GM21447 (cell line): ENCODE measurements around the gene PDZD2.

ENCODE experiments used
- ATAC-seq: cut with Tn5 transposase; IDR thresholded peaks from one replicate; pipeline ENCODE4 v1.9.1; 2021; ENCODE audit not compliant: unreplicated experiment

Gene PDZD2

DNA sequence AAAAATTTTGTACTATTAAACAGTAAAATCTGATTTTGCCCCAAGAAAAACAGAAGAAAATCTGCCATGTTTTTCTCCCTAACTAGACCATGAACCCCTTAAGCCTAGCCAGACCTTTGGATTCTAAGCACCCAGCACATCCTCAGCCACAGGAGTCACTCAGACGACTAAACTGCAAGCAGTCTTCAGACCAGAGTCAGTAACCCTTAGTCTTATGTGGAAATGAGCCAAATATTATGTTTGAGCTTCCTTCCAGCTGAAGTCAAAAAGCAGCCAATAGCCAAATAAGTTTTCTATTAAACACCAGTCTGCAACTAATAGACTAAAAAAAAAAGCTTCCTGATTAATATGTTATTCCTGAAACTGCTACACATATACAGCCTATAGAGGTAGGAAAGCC, 487.8 kb downstream of the PDZD2 start:
- no peak for ATAC-seq

DNA sequence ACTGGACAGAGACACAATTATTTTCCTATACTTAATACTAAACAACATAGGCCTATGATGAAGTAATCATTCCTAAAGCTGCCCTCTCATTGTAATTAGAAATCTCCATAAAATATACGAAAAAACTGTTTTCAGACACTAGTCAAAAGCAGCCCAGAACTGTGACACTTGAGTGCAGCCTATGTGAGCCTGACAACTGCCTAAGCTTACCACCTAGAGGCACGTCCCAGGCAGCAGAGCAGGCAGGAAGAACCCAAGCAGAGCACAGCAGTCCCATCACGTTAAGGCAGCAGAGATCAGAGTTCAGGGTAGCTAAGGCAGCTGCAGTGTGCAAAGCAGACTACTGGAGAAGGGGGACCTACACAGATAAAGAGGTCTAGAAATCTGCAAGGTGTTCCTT, 488.8 kb downstream of the PDZD2 start:
- no peak for ATAC-seq

DNA sequence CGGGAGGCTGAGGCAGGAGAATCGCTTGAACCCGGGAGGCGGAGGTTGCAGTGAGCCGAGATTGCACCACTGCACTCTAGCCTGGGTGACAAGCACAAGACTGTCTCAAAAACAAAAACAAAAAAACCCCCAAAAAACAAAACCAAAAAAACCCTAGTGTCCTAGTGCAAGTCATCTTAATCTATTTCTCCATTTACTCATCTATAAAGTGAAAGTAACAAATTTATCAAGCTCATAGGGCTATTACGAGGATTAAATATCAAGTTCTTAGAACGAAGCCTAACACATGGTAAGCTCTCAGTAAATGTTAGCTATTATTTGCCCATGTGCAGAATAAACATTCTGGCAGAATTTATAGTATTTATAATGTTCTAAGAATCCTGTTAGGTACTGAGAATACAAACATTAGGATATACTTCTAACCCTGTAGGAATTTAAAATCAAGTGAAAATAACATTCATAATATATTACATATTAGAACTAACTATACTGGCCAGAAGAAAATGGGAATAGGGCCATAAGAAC, 490.2 kb downstream of the PDZD2 start:
- ATAC-seq, result no peak

DNA sequence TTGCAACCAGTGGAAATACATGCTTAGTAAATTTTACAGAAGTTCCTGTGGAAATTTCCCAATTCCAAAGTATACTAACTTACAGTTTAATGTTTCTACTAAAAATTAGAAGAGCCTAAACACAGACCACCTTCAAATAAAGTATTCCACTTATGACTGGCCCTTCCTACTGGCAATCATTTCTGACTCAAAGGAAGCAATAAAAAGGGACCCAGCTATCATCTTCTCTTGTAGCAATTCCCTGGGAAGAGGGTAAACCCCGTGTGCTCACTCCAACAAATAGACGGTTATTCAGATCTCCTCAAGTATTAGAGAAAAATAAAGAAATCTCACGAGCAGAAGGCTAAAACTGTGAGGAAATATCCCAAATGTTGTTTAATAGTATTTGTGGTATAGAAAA, 491.9 kb downstream of the PDZD2 start:
- no peak for ATAC-seq

DNA sequence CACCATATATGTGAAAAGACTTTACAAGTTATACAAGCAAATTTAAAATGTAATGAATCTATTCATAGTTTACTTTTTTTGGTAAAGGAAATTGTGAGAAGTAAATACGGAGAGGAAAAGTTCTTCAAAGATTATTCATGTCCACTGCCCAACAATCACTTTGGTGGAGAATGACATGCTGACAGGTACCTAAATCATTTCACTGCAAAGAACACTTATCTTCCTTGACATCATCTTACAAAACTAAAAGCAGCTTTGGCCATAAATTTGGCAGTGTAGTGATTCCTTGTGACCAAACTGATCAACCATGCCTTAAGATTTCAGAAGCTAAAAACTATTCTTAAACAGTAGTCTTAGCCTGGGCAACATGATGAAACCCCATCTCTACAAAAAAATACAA, 492.7 kb downstream of the PDZD2 start:
- ATAC-seq, result no peak

DNA sequence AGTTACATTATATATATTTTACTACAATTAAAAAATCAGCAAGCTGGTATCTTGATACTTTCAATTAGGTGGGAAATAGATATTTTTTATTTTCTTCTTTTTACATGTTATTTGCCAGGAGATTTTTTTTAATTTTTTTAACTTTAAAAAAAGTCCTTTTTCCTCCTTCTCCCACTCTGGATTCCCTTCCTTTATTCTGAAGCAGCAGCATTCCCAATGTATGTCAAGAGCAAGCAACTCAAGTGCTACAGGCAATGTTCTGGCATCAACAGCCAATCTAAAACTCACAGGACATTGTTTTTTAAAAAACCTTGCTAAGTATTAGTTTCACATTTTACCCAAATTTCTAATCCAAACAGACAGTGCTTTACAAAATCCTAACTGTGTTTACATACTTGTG, 493.8 kb downstream of the PDZD2 start:
- ATAC-seq, result no peak

DNA sequence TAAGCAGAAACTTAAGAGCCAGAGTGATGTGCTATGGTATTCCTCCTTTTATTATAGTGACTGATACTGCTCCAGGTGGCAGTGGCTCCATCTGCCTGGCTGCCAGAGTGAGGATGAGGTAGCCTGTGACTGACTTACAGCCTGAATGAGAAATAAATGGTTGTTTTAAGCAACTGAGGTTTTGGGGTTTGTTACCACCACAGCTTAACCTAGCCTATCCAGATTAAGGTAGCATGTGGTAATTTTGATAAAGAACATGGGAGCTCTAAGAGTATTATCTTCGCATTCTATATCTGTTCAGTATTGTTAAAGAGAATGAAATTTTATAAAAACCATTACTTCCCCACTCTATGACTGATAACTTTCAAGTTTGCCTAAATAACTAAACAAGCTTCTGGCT, 496.2 kb downstream of the PDZD2 start:
- ATAC-seq, result no peak

DNA sequence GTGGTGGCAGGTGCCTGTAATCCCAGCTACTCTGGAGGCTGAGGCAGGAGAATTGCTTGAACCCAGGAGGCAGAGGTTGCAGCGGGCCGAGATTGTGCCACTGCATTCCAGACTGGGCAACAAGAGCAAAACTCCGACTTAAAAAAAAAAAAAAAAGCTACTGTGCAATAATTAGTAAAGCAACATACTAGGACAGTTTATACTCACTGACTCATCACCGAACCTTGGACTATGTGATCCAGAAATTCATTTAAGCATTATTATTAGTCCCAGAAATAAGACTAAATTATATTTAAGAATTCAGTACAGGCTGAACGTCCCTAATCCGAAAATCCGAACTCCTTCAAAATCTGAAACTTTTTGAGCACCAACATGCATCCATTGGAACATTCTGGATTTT, 497.4 kb downstream of the PDZD2 start:
- no peak for ATAC-seq

DNA sequence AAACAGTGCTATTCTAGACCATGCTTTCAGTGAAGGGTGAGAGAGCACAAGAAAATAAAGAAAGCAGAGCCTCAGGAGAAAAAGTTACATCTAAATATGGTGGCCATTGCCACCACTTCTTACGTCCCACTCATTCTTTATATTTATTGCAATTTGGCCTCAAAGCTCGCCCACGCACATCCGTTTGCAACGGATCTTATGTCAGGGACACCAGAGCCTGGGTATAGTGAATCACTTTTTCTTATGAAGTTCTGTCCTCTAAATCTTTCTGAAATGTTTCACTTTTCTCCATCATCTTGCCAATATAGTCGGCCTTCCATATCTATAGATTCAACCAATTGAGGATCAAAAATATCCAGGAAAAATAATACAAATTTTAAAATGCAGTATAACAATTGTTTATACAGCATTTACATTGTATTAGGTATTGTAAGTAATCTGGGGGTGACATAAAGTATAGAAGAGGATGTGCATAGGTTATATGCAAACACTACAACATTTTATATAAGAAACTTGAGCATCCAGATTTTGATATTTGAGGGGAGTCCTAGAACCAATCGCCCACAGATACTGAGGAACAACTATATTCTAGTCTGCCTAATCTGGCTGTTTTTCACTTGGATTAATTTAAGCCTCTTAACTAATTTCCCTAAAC, 500.0 kb downstream of the PDZD2 start:
- ATAC-seq, result no peak

DNA sequence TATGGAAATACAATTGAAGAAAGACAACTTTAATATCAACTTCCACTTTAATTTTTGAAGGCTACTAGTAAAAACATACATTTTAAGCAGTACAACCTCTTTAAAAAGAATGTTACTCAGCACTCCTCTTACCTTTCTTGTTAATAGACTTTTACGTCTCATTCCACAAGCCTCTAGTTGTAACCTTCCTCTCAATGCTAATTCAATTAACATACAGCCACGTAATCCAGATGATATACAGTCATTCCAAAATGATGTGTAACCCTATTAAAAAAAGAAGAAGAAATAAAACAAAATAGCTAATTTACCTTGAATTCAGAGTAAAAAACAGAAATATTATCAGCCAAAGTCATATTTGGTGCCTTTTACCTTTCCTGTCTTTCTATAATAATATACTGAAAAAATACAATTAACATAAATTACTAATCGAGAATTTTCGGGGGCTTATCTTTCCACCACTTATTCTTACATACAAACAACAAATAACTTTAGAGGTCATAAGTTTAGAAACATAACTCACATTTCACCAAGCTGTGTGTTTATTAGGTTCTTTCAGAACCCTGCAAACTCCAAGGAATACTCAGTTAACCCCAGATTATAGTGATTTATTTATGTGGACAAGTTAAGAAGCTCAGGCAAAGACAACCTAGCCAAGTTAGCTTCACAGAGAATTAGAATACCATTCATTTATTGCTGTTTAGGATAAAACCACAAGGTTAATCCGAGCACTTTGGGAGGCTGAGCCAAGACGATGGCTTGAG, 504.9 kb downstream of the PDZD2 start:
- ATAC-seq, result no peak

DNA sequence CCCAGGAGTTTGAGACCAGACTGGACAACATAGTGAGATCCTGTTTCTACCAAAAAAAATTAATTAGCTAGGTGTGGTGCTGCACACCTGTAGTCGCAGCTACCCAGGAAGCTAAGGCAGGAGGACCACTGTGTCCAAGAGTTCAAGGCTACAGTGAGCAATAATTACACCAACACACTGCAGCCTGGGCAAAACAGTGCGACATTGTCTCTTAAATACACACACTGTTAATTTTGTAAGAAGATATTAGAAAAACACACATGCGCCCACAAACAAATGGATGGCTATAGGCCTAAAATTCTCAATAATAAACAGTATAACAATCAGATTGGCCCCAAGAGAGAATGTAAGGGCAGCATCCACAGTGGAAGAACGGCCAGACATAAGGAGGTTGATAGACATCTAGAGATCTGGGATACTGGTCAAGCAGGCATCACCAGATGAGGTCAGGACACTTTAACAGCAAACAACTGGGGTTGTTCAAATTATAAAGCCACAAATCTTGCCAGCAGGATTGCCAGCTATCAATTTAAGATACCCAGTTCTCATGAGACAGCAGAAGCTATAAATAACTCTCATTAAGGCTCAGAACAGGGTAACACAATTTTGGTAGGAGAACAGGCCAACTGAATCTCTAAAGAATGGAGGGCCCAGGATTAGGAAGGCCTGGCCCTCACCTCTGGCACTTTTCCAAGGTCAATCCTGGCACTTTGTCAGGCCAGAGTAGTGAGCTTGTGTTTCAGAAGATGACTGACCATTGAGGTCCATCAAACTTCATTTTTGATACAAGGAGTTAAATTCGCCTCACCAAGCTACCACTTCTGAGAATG, 505.7 kb downstream of the PDZD2 start:
- no peak for ATAC-seq

DNA sequence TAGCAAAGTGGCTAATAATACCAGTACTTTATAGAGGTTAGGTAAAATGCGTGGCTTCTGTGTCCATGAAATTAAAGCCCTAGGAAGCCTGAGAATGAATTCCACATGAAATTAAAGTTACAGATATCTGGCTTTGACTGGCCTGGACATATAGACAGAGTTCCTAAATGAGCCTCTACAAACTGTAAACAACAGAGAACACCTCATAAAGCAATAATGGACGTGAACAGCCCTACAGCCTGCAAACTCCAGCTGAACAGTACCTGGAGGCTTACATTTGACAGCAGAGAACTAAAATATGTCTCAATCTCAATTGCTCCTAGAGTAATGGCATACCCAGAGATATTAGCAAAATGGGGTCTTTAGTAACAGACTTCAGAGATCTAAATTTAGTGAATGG, 506.4 kb downstream of the PDZD2 start:
- no peak for ATAC-seq

DNA sequence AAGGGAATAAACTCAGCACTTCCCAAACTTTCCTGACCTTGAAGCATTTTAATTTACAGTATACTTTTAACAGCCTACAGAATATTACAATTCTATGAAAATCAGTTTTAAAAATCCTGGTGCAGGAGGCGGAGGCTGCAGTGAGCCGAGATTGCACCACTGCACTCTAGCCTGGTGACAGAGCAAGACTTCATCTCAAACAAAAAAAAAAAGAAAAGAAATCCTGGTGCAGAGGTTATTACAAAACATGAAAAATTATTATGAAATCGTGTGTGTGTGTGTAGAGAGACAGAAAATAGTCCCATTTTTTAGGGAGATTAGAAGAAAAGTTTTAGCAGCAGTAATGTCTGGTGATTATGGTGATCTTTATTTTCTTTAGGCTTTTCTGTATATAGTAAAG, 508.3 kb downstream of the PDZD2 start:
- ATAC-seq, result no peak

DNA sequence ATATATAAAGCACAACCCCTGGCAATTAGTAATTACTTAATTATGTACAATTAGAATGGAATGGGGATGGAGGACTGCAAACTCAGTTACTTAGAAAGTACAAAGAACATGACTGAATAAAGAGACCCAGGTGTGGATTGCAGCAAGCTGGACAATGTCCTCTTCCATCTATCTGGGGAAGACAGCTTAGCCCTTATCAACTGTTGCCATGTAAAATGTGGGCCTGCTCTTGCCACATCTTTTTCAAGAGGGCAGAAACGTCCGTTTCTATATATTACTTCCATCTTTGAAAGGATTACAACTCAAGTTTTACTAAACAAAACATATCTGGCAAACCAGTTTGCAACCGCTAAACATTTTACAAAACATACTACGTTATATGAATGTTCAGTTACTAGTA, 509.0 kb downstream of the PDZD2 start:
- no peak for ATAC-seq

DNA sequence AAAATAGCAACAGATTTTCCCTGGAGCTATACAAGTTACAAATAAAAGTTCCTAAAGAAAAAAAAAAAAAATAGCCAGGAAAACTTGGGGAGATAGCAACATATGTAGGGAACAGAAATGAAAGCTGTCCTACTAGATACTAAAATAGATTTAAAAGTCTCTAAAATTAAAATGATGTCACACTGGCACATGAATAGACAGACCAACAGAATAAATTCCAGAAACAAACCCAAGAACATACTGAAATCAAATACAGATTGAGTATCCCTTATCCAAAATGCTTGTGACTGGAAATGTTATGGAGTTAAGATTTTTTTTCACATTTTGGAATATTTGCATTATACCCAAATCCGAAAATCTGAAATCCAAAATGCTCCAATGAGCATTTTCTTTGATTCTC, 511.4 kb downstream of the PDZD2 start:
- no peak for ATAC-seq

DNA sequence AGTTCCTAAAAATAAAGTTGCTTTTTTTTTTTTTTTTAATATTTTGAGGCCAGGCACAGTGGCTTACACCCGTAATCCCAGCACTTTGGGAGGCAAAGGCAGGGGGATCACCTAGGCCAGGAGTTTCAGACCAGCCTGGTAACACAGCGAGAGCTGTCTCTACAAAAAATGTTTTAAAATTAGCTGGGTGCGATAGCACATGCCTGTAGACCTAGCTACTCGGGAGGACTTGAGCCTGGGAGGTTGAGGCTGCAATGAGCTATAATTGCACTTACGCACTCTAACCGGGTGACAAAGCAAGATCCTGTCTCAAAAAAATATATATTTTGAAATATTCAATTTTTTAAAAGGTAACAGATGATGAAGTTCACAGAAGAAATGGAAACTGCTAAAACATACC, 512.3 kb downstream of the PDZD2 start:
- no peak for ATAC-seq

DNA sequence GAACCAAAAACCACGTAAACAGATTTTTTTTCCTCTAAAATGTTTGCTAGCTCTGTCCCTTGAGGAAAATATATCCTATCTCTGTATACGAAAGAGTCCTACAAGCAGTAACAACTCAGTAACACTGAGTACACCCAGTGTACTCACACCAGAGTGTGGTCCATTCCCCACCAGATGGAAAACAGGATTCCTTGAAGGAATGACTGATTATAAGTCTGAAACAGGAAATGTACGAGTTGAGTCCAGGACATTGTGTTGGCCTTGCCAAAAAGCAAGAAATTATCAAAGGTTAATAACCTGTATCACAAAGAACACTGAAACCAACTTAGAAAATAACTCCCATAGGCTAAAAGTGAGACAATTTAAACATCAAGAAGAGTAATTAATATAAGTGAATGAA, 514.8 kb downstream of the PDZD2 start:
- ATAC-seq, result no peak

DNA sequence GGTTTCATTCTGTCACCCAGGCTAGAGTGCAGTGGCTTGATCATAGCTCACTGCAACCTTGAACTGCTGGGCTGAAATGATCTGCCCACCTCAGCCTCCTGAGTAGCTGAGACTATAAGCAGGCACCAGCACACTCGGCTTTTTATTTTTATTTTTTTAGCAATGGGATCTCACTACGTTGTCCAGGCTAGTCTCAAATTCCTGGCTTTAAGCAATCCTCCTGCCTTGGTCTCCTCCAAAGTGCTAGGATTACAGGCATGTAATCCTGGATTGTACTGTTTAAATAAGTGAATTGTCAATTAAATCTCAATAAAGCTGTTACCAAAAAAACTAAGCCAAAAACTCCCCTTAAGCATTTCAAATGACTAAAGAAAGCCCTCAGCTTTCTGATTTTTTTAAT, 516.3 kb downstream of the PDZD2 start:
- ATAC-seq, result no peak

DNA sequence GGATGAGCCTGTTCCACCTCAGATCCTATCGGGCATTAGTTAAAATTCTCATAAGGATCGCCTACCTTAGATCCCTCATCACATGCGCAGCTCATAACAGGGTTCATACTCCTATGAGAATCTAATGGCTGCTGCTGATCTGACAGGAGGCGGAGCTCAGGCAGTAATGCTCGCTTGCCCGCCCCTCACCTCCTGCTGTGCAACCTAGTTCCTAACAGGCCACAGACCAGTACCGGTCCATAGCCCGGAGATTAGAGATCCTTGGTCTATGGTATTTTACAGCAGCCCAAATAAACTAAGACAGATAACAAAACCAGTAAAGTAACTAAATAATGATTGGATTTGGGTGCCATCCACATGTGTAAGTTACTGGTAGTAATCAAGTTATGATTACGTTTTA, 517.7 kb downstream of the PDZD2 start:
- no peak for ATAC-seq

DNA sequence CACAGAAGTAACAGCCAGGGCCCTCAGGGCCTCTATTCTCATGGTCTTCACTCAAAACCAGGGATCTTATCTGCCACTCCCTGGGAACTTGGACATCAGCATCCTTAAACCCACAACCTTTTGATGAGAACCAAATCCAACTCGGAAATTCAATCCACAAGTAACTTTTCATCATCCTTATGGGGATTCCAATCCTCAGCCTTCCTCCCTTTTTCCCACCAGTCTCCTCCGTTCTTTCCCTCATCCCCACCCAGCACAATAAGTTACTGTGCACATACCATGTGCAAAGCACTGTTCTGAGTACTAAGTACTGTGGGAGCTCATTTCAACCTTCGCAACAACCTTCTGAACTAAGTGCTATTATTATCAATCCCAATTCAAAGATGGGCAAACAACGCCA, 518.1 kb downstream of the PDZD2 start:
- ATAC-seq, result no peak

DNA sequence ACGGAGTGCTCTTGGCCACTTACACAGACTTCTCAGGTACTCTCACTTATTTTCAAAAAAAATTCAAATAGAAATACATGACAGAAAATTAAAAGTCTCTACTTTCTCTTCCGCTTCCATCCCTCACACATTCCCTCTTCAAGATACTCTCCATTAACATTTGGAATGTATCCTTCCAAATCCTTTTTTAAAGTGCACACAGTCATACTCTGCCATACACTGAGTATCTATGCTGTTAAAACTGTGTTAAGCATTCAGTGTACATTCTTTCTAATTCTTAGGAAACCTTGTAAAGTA, 519.7 kb downstream of the PDZD2 start:
- no peak for ATAC-seq
